Endothelial cell of umbilical vein (primary cell): ENCODE measurements around the gene LRRC47. TPM values are rescaled to one million over a fixed set of nuclear protein-coding genes. Genes with fewer than 3 reads are reported as not detected.

Experiments
- BruUV-seq: library from RNA; stranded (reverse); fragments of 400-500 nt; replicated peaks from 2 replicates; lab custom pipeline; 2021; lab: Mats Ljungman, UMichigan
- CTCF ChIA-PET: fragments of 300-600, 350-600 bp; sonication (Branson Sonifier 250); formaldehyde crosslinking; loops from one replicate; lab custom pipeline; 2021; ENCODE audit warnings: antibody characterized with exemption, inconsistent platforms; lab: Charles Lee
- POLR2A ChIA-PET: fragments of 300-600, 350-600 bp; sonication (Branson Sonifier 250); formaldehyde crosslinking; loops from one replicate; lab custom pipeline; 2021; ENCODE audit warnings: antibody characterized with exemption, inconsistent platforms; lab: Charles Lee
- DNase-seq: peaks from one replicate; pipeline ENCODE4 v3.0.0-alpha.2; 2011; ENCODE audit warnings: low read depth, low spot score
- FAIRE-seq: peaks from 2 replicates; lab custom pipeline; 2011; peaks lifted over from hg19 to GRCh38; lab: Jason Lieb, UNC
- H2AFZ ChIP-seq: 2 replicates; pipeline ENCODE4 v1.6.0; 2012; ENCODE audit warnings: low read depth, low read length, control low read depth, inconsistent platforms
- H3K27ac ChIP-seq: 2 replicates; pipeline ENCODE4 v1.5.1; 2011; ENCODE audit warnings: low read depth, mild to moderate bottlenecking, control low read depth, low read length, moderate library complexity; ENCODE audit not compliant: insufficient read depth
- H3K27me3 ChIP-seq, 2 experiments: 2 replicates each; pipeline versions ENCODE4 v1.6.0 to v1.6.1; 2011; ENCODE audit warnings: low read length in 2 of 2, mixed read lengths in 1 of 2; ENCODE audit not compliant: control insufficient read depth in 2 of 2, insufficient read depth in 2 of 2
- H3K36me3 ChIP-seq, 2 experiments: 2 replicates in 1 of 2; 3 replicates in 1 of 2; pipeline ENCODE4 v1.5.1; 2011; ENCODE audit warnings: low read length in 2 of 2, mild to moderate bottlenecking in 1 of 2, moderate library complexity in 1 of 2; ENCODE audit not compliant: control insufficient read depth in 2 of 2, insufficient read depth in 2 of 2; ENCODE audit errors: extremely low read depth in 1 of 2
- H3K4me1 ChIP-seq: 3 replicates; pipeline ENCODE4 v1.5.1; 2011; ENCODE audit warnings: mild to moderate bottlenecking, low read length; ENCODE audit not compliant: control insufficient read depth, insufficient read depth; ENCODE audit errors: extremely low read depth
- H3K4me2 ChIP-seq: 2 replicates; pipeline ENCODE4 v1.6.1; 2011; ENCODE audit warnings: low read length, control low read depth, mixed read lengths; ENCODE audit not compliant: insufficient read depth
- H3K4me3 ChIP-seq, 3 experiments: fragments of 200-600 bp in 1 of 3; sonication (generic), shearing (Covaris generic) in 1 of 3; replicated peaks in 1 of 3; 2 replicates each; pipeline ENCODE4 v1.5.1; 2011 to 2016; ENCODE audit warnings: control low read depth in 3 of 3, low read length in 3 of 3, mild to moderate bottlenecking in 2 of 3, inconsistent platforms in 1 of 3, low read depth in 1 of 3, moderate library complexity in 1 of 3; ENCODE audit not compliant: insufficient read depth in 1 of 3
- H3K79me2 ChIP-seq: 2 replicates; pipeline ENCODE4 v1.6.0; 2012; ENCODE audit warnings: low read length, inconsistent platforms; ENCODE audit not compliant: control insufficient read depth, insufficient read depth
- H3K9ac ChIP-seq: replicated peaks from 2 replicates; pipeline ENCODE3; 2011; ENCODE audit warnings: low read length, control low read depth; ENCODE audit not compliant: insufficient read depth; ENCODE audit errors: extremely low read depth
- H3K9me1 ChIP-seq: replicated peaks from 3 replicates; pipeline ENCODE4 v1.6.0; 2011; ENCODE audit warnings: mild to moderate bottlenecking, low read length; ENCODE audit not compliant: control insufficient read depth, insufficient read depth; ENCODE audit errors: extremely low read depth
- H3K9me3 ChIP-seq: replicated peaks from 2 replicates; pipeline ENCODE4 v1.5.1; 2012; ENCODE audit warnings: low read length, inconsistent platforms; ENCODE audit not compliant: control insufficient read depth, insufficient read depth
- H4K20me1 ChIP-seq: replicated peaks from 2 replicates; pipeline ENCODE3; 2011; ENCODE audit warnings: mild to moderate bottlenecking, low read length; ENCODE audit not compliant: control insufficient read depth, insufficient read depth; ENCODE audit errors: extremely low read depth
- CTCF ChIP-seq, 2 donors: IDR thresholded peaks; 1 replicate in 1 of 2; 2 replicates in 1 of 2; pipeline ENCODE4 v1.5.1; 2011; ENCODE audit warnings: low read length in 2 of 2, mild to moderate bottlenecking in 2 of 2, moderate library complexity in 2 of 2, control low read depth in 1 of 2, inconsistent platforms in 1 of 2, low read depth in 1 of 2; ENCODE audit not compliant: insufficient read depth in 1 of 2; ENCODE audit errors: extremely low read depth in 1 of 2
- EZH2 ChIP-seq: IDR thresholded peaks from 2 replicates; pipeline ENCODE4 v1.6.1; 2012; ENCODE audit warnings: borderline replicate concordance, low read depth, mild to moderate bottlenecking, moderate library complexity, low read length, inconsistent platforms; ENCODE audit not compliant: severe bottlenecking
- FOS ChIP-seq: IDR thresholded peaks from 2 replicates; pipeline ENCODE4 v1.6.1; 2011; ENCODE audit warnings: mild to moderate bottlenecking, low read length, moderate library complexity, borderline replicate concordance; ENCODE audit not compliant: insufficient read depth
- GATA2 ChIP-seq: IDR thresholded peaks from 2 replicates; pipeline ENCODE4 v1.7.0; 2011; ENCODE audit warnings: low read depth, mild to moderate bottlenecking, moderate library complexity, mixed read lengths, low read length; ENCODE audit not compliant: insufficient read length, insufficient read depth
- JUN ChIP-seq: IDR thresholded peaks from 2 replicates; pipeline ENCODE4 v1.6.1; 2011; ENCODE audit warnings: borderline replicate concordance, low read depth; ENCODE audit not compliant: insufficient read length, insufficient read depth
- MAX ChIP-seq: IDR thresholded peaks from 2 replicates; pipeline ENCODE4 v1.6.1; 2011; ENCODE audit not compliant: insufficient read depth, insufficient read length
- MYC ChIP-seq: IDR thresholded peaks from one replicate; pipeline ENCODE4 v1.6.1; 2011; ENCODE audit warnings: mild to moderate bottlenecking, low read depth, low read length
- POLR2A ChIP-seq: IDR thresholded peaks from 2 replicates; pipeline ENCODE4 v1.6.1; 2012; ENCODE audit warnings: low read depth, mild to moderate bottlenecking, control low read depth, low read length
- POLR2AphosphoS5 ChIP-seq: IDR thresholded peaks from 2 replicates; pipeline ENCODE4 v1.6.1; 2012; ENCODE audit warnings: low read depth, mild to moderate bottlenecking, control low read depth, low read length, moderate library complexity; ENCODE audit not compliant: insufficient read depth
- dilution Hi-C: fragments of 300-500 bp; cut with MboI; formaldehyde crosslinking; loops from one replicate; pipeline ENCODE4 v1.15.0; 2019; ENCODE audit warnings: low sequenced_read_pairs; ENCODE audit not compliant: extremely low pct_ligation_motif_present
- intact Hi-C: fragments of 100-400 bp; cut with micrococcal nuclease; formaldehyde crosslinking; loops from one replicate; pipeline ENCODE4 v1.10.0; 2022
- polyA plus RNA-seq, 4 experiments: library from polyadenylated mRNA; depleted of rRNA in 3 of 4; stranded (reverse) in 3 of 4; unstranded in 1 of 4; fragments of >200 nt; gene quantifications; 2 replicates each; pipeline versions ENCODE4 v1.2.1 to v1.2.3, GENCODE V29; 2011 to 2012; ENCODE audit warnings: missing spikeins in 1 of 4
- total RNA-seq: library from RNA; stranded (reverse); gene quantifications from 2 replicates; pipeline ENCODE4 v1.2.3, GENCODE V29; 2021

LRRC47 gene
- total and polyA plus RNA-seq, 2 donors (not counting 3 experiments of a cell fraction or from before 2014, with no cell fraction given): 23.7 to 42.5 TPM

- Histone ChIP-seq H3K9me1 (no peaks in the 10 kb centered on the region), H2AFZ (no peak overlapping the region), H3K4me1 (no peaks in the 10 kb centered on the region), H3K27me3 (no peaks in the 10 kb centered on the region), H3K27ac (no peak overlapping the region), H3K4me2 (no peak overlapping the region), H4K20me1 (no peaks in the 10 kb centered on the region), H3K9ac (no peak overlapping the region), H3K79me2 (no peaks in the 10 kb centered on the region), H3K9me3 (no peaks in the 10 kb centered on the region), H3K4me3 (no peak overlapping the region), H3K36me3 (peaks cover 0 to 21% of the 10 kb centered on the region in 2 experiments)
- no peak for FAIRE-seq
- TF ChIP-seq POLR2AphosphoS5 (no peak), EZH2 (no peak), JUN (no peak), GATA2 (no peak), FOS (no peak), POLR2A (no peak), MAX (no peak), MYC (no peak), CTCF (IDR thresholded peaks at IDR 0.05; ENCODE audit: extremely low read depth in 1 of 2, insufficient read depth in 1 of 2, low read depth in 1 of 2, low read length in 2 of 2) (no peak)
- DNase-seq: no peak
- ChIA-PET CTCF (interaction anchor here (1.2 kb wide), 1 partner anchor 10 kb away, joined by 3 read pairs; no protein-coding TSS in a partner anchor), POLR2A (no interaction called here)
- intact Hi-C loops: no loop called here
- dilution Hi-C loops: no loop called here
- no TSS peak for BruUV-seq
Measured at GRCh38 chr1:3838788-3839187, 42.5 kb upstream of the LRRC47 start.
